ENCODE results near the gene VPS9D1.
"Not testable (repeated sequence)": the region's sequence is repeated elsewhere in the genome, so short reads cannot be mapped to it uniquely, and the experiment has no call there.

DNA sequence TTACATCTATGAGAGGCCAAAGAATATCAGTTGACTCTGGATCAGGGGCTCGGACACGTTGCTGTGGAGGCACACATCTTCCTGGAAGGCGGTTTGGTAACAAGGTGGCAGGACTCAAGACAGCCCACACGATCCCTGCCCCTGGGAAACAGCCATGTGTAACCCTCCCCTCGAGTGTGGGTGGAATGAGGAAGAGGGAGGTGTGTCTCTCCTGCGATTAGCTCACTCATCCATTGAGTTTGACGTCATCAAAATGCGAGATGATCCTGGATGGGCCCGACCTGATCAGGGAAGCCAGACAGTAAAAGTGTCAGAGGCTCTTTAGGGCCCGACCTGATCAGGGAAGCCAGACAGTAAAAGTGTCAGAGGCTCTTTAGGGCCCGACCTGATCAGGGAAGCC lies 56.5 kb downstream of the VPS9D1 start:
- TF ChIP-seq, protein P1, sequence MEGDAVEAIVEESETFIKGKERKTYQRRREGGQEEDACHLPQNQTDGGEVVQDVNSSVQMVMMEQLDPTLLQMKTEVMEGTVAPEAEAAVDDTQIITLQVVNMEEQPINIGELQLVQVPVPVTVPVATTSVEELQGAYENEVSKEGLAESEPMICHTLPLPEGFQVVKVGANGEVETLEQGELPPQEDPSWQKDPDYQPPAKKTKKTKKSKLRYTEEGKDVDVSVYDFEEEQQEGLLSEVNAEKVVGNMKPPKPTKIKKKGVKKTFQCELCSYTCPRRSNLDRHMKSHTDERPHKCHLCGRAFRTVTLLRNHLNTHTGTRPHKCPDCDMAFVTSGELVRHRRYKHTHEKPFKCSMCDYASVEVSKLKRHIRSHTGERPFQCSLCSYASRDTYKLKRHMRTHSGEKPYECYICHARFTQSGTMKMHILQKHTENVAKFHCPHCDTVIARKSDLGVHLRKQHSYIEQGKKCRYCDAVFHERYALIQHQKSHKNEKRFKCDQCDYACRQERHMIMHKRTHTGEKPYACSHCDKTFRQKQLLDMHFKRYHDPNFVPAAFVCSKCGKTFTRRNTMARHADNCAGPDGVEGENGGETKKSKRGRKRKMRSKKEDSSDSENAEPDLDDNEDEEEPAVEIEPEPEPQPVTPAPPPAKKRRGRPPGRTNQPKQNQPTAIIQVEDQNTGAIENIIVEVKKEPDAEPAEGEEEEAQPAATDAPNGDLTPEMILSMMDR (IDR thresholded peaks at IDR 0.05; ENCODE audit: poor library complexity, severe bottlenecking): not testable (repeated sequence)
- TF ChIP-seq EP300 (conservative IDR thresholded peaks at IDR 0.05; ENCODE audit: poor library complexity, severe bottlenecking); SMC3 (conservative IDR thresholded peaks at IDR 0.05; ENCODE audit: poor library complexity); TAF1 (IDR thresholded peaks at IDR 0.05; ENCODE audit: low read depth); MXI1 (conservative IDR thresholded peaks at IDR 0.05; ENCODE audit: poor library complexity, severe bottlenecking); POLR2AphosphoS5 (IDR thresholded peaks at IDR 0.05): not testable (repeated sequence)
- TF ChIP-seq, protein P2, sequence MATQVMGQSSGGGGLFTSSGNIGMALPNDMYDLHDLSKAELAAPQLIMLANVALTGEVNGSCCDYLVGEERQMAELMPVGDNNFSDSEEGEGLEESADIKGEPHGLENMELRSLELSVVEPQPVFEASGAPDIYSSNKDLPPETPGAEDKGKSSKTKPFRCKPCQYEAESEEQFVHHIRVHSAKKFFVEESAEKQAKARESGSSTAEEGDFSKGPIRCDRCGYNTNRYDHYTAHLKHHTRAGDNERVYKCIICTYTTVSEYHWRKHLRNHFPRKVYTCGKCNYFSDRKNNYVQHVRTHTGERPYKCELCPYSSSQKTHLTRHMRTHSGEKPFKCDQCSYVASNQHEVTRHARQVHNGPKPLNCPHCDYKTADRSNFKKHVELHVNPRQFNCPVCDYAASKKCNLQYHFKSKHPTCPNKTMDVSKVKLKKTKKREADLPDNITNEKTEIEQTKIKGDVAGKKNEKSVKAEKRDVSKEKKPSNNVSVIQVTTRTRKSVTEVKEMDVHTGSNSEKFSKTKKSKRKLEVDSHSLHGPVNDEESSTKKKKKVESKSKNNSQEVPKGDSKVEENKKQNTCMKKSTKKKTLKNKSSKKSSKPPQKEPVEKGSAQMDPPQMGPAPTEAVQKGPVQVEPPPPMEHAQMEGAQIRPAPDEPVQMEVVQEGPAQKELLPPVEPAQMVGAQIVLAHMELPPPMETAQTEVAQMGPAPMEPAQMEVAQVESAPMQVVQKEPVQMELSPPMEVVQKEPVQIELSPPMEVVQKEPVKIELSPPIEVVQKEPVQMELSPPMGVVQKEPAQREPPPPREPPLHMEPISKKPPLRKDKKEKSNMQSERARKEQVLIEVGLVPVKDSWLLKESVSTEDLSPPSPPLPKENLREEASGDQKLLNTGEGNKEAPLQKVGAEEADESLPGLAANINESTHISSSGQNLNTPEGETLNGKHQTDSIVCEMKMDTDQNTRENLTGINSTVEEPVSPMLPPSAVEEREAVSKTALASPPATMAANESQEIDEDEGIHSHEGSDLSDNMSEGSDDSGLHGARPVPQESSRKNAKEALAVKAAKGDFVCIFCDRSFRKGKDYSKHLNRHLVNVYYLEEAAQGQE (IDR thresholded peaks at IDR 0.05; ENCODE audit: borderline replicate concordance): not testable (repeated sequence)

Data from neural cell (in vitro differentiated cells).